Common myeloid progenitor, CD34-positive (primary cell): Measurements from ENCODE around the gene TSPAN5.

ENCODE experiments used
- CTCF ChIA-PET: fragments of 350-600 bp; sonication (Branson Sonifier 250); formaldehyde crosslinking; loops from one replicate; lab custom pipeline; 2021; ENCODE audit warnings: antibody characterized with exemption; lab: Charles Lee
- POLR2A ChIA-PET: fragments of 350-600 bp; sonication (Branson Sonifier 250); formaldehyde crosslinking; loops from one replicate; lab custom pipeline; 2021; ENCODE audit warnings: antibody characterized with exemption; lab: Charles Lee
- DNase-seq, 3 donors: peaks; one replicate each; pipeline versions ENCODE4 v3.0.0 to v3.0.0-alpha.2; 2013
- H3K27ac ChIP-seq, 2 experiments: 1 replicate in 1 of 2; 2 replicates in 1 of 2; pipeline ENCODE4 v1.7.0; 2013; ENCODE audit warnings: inconsistent platforms in 2 of 2, low read length in 2 of 2, mild to moderate bottlenecking in 2 of 2, low read depth in 1 of 2, moderate library complexity in 1 of 2; ENCODE audit not compliant: severe bottlenecking in 2 of 2, insufficient read depth in 1 of 2, poor library complexity in 1 of 2
- H3K27me3 ChIP-seq, 5 experiments: replicated peaks in 2 of 5; 1 replicate in 3 of 5; 2 replicates in 2 of 5; pipeline versions ENCODE4 v1.6.1 to v1.7.0; 2013; ENCODE audit warnings: low read length in 4 of 5, mild to moderate bottlenecking in 2 of 5, moderate library complexity in 2 of 5, inconsistent platforms in 1 of 5; ENCODE audit not compliant: insufficient read depth in 5 of 5, control insufficient read depth in 4 of 5
- H3K36me3 ChIP-seq, 4 experiments: 1 replicate in 2 of 4; 2 replicates in 2 of 4; pipeline versions ENCODE4 v1.6.1 to v1.7.0; 2013; ENCODE audit warnings: low read length in 3 of 4, control low read depth in 1 of 4, mild to moderate bottlenecking in 1 of 4; ENCODE audit not compliant: control insufficient read depth in 4 of 4, insufficient read depth in 4 of 4
- H3K4me1 ChIP-seq, 4 experiments: 1 replicate in 3 of 4; 2 replicates in 1 of 4; pipeline versions ENCODE4 v1.6.1 to v1.7.1; 2013; ENCODE audit warnings: low read length in 3 of 4, mild to moderate bottlenecking in 3 of 4, control low read depth in 1 of 4, inconsistent platforms in 1 of 4, moderate library complexity in 1 of 4; ENCODE audit not compliant: control insufficient read depth in 4 of 4, insufficient read depth in 4 of 4; ENCODE audit errors: control extremely low read depth in 1 of 4
- H3K4me3 ChIP-seq, 7 experiments: 1 replicate in 4 of 7; 2 replicates in 3 of 7; pipeline versions ENCODE4 v1.5.1 to v1.7.0; 2013; ENCODE audit warnings: mild to moderate bottlenecking in 7 of 7, low read length in 6 of 7, moderate library complexity in 6 of 7, inconsistent platforms in 2 of 7, low read depth in 2 of 7, control low read depth in 1 of 7; ENCODE audit not compliant: insufficient read depth in 4 of 7, control insufficient read depth in 1 of 7; ENCODE audit errors: extremely low read depth in 1 of 7
- H3K9me3 ChIP-seq, 5 experiments: 1 replicate in 4 of 5; 2 replicates in 1 of 5; pipeline versions ENCODE4 v1.6.1 to v1.7.1; 2013; ENCODE audit warnings: low read length in 4 of 5, mild to moderate bottlenecking in 2 of 5, inconsistent platforms in 1 of 5, low read depth in 1 of 5, moderate library complexity in 1 of 5; ENCODE audit not compliant: control insufficient read depth in 4 of 5, insufficient read depth in 2 of 5; ENCODE audit errors: control extremely low read depth in 1 of 5
- WGBS: methylation state at CpG from one replicate; pipeline ENCODE4 v1.1.5; 2013; ENCODE audit not compliant: insufficient coverage; 5-methylcytosine and 5-hydroxymethylcytosine counted together

TSPAN5 gene

GRCh38 chr4:98691588-98691987 is 33.2 kb upstream of the TSPAN5 start:
- H3K9me3 ChIP-seq = no peaks in the 10 kb centered on the region
- H3K27me3 ChIP-seq = no peaks in the 10 kb centered on the region
- H3K27ac ChIP-seq = no peak overlapping the region
- H3K4me1 ChIP-seq = peaks cover 0 to 6% (median 4%) of the 10 kb centered on the region in 4 experiments
- DNase-seq = no peak
- no peak overlapping the region for H3K4me3 ChIP-seq
- no peaks in the 10 kb centered on the region for H3K36me3 ChIP-seq
- ChIA-PET POLR2A (no interaction called here), CTCF (no interaction called here)
- 99% methylated on average over 4 of the region's 4 CpGs for WGBS

GRCh38 chr4:98689507-98690174 is 31.2 kb upstream of the TSPAN5 start:
- Histone ChIP-seq H3K36me3 (no peaks in the 10 kb centered on the region), H3K9me3 (no peaks in the 10 kb centered on the region), H3K4me1 (peaks cover 0 to 6% (median 4%) of the 10 kb centered on the region in 4 experiments), H3K4me3 (no peak overlapping the region), H3K27me3 (no peaks in the 10 kb centered on the region), H3K27ac (no peak overlapping the region)
- CTCF ChIA-PET = no interaction called here
- DNase-seq = no peak
- WGBS = 100% methylated on average over 3 of the region's 4 CpGs
- POLR2A ChIA-PET = no interaction called here

- WGBS = 93% methylated on average over 3 of the region's 5 CpGs
- peaks cover 0 to 6% (median 4%) of the 10 kb centered on the region in 4 experiments for H3K4me1 ChIP-seq
- ChIA-PET CTCF (interaction anchor here (1.1 kb wide), 1 partner anchor 221 kb away, joined by 3 read pairs; no protein-coding TSS in a partner anchor), POLR2A (no interaction called here)
- no peaks in the 10 kb centered on the region for H3K36me3 ChIP-seq
- no peaks in the 10 kb centered on the region for H3K27me3 ChIP-seq
- H3K4me3 ChIP-seq = no peak overlapping the region
- no peak overlapping the region for H3K27ac ChIP-seq
- H3K9me3 ChIP-seq = no peaks in the 10 kb centered on the region
- no peak for DNase-seq
Measured at GRCh38 chr4:98688411-98689290, 30.2 kb upstream of the TSPAN5 start.

- Histone ChIP-seq H3K9me3 (no peaks in the 10 kb centered on the region), H3K4me1 (peaks cover 1 to 7% (median 6%) of the 10 kb centered on the region in 4 experiments), H3K27ac (no peak overlapping the region), H3K36me3 (no peaks in the 10 kb centered on the region), H3K27me3 (no peaks in the 10 kb centered on the region), H3K4me3 (no peak overlapping the region)
- ChIA-PET POLR2A (no interaction called here), CTCF (interaction anchor here (1.1 kb wide), 1 partner anchor 220 kb away, joined by 3 read pairs; no protein-coding TSS in a partner anchor)
- no CpG with 5 or more reads among the region's 1 CpG for WGBS
- DNase-seq = no peak
Measured at GRCh38 chr4:98687876-98688275, 29.5 kb upstream of the TSPAN5 start.

- DNase-seq = no peak
- no peak overlapping the region for H3K27ac ChIP-seq
- ChIA-PET POLR2A (no interaction called here), CTCF (no interaction called here)
- peaks cover 5 to 11% (median 5%) of the 10 kb centered on the region in 4 experiments for H3K4me1 ChIP-seq
- H3K36me3 ChIP-seq = no peaks in the 10 kb centered on the region
- H3K27me3 ChIP-seq = no peaks in the 10 kb centered on the region
- 78% methylated on average over 1 of the region's 1 CpG for WGBS
- no peak overlapping the region for H3K4me3 ChIP-seq
- H3K9me3 ChIP-seq = no peaks in the 10 kb centered on the region
Measured at GRCh38 chr4:98686847-98687246, 28.4 kb upstream of the TSPAN5 start.

GRCh38 chr4:98686043-98686707 is 27.8 kb upstream of the TSPAN5 start:
- no peaks in the 10 kb centered on the region for H3K9me3 ChIP-seq
- POLR2A ChIA-PET = no interaction called here
- no peak overlapping the region for H3K27ac ChIP-seq
- CTCF ChIA-PET = no interaction called here
- H3K4me3 ChIP-seq = no peak overlapping the region
- WGBS = 100% methylated on average over 1 of the region's 3 CpGs
- no peaks in the 10 kb centered on the region for H3K27me3 ChIP-seq
- H3K36me3 ChIP-seq = no peaks in the 10 kb centered on the region
- DNase-seq = no peak
- peaks cover 5 to 11% (median 5%) of the 10 kb centered on the region in 4 experiments for H3K4me1 ChIP-seq
